CD14-positive monocyte (primary cell): Measurements from ENCODE around the gene TSPAN18. TPM values are rescaled to one million over a fixed set of nuclear protein-coding genes. Genes with fewer than 3 reads are reported as not detected.

ENCODE experiments used
- DNase-seq, 3 donors: peaks; one replicate each; pipeline ENCODE4 v3.0.0-alpha.2; 2011 to 2022
- H2AFZ ChIP-seq: 2 replicates; pipeline ENCODE4 v1.6.0; 2012; ENCODE audit warnings: mild to moderate bottlenecking, low read depth, low read length, inconsistent platforms; ENCODE audit not compliant: insufficient read depth, poor library complexity, severe bottlenecking
- H3K27ac ChIP-seq, 2 donors: 1 replicate in 1 of 2; 2 replicates in 1 of 2; pipeline ENCODE4 v1.5.1; 2012 to 2013; ENCODE audit warnings: low read length in 2 of 2, control low read depth in 1 of 2, inconsistent platforms in 1 of 2, low read depth in 1 of 2, mild to moderate bottlenecking in 1 of 2
- H3K27me3 ChIP-seq, 2 donors: one replicate each; pipeline versions ENCODE4 v1.6.0 to v1.6.1; 2011 to 2013; ENCODE audit warnings: low read length in 2 of 2; ENCODE audit not compliant: control insufficient read depth in 2 of 2, insufficient read depth in 2 of 2
- H3K36me3 ChIP-seq, 2 donors: replicated peaks in 1 of 2; 1 replicate in 1 of 2; 2 replicates in 1 of 2; pipeline versions ENCODE4 v1.5.1 to v1.6.1; 2012 to 2013; ENCODE audit warnings: low read length in 2 of 2, control low read depth in 1 of 2, inconsistent platforms in 1 of 2, mild to moderate bottlenecking in 1 of 2; ENCODE audit not compliant: insufficient read depth in 2 of 2, control insufficient read depth in 1 of 2
- H3K4me1 ChIP-seq, 2 donors: 1 replicate in 1 of 2; 2 replicates in 1 of 2; pipeline versions ENCODE4 v1.5.1 to v1.6.1; 2012 to 2013; ENCODE audit warnings: low read length in 2 of 2, control low read depth in 1 of 2, inconsistent platforms in 1 of 2, mild to moderate bottlenecking in 1 of 2, moderate library complexity in 1 of 2; ENCODE audit not compliant: insufficient read depth in 2 of 2, control insufficient read depth in 1 of 2
- H3K4me2 ChIP-seq: replicated peaks from 2 replicates; pipeline ENCODE3; 2012; ENCODE audit warnings: low read length, moderate library complexity, mild to moderate bottlenecking; ENCODE audit not compliant: poor library complexity, severe bottlenecking; ENCODE audit errors: extremely low read depth
- H3K4me3 ChIP-seq, 3 experiments: fragments of 200-600 bp in 1 of 3; sonication (generic) in 1 of 3; replicated peaks in 1 of 3; 1 replicate in 2 of 3; 2 replicates in 1 of 3; pipeline ENCODE4 v1.5.1; 2011 to 2013; ENCODE audit warnings: low read length in 3 of 3, mild to moderate bottlenecking in 3 of 3, control low read depth in 2 of 3, low read depth in 2 of 3, inconsistent platforms in 1 of 3, moderate library complexity in 1 of 3
- H3K79me2 ChIP-seq: 2 replicates; pipeline ENCODE4 v1.6.0; 2012; ENCODE audit warnings: mild to moderate bottlenecking, control low read depth, inconsistent platforms, low read length, moderate library complexity; ENCODE audit not compliant: insufficient read depth
- H3K9ac ChIP-seq: 2 replicates; pipeline ENCODE4 v1.6.0; 2017; ENCODE audit warnings: low read length, mild to moderate bottlenecking; ENCODE audit not compliant: insufficient read depth, poor library complexity, severe bottlenecking
- H3K9me3 ChIP-seq, 2 donors: replicated peaks in 1 of 2; 1 replicate in 1 of 2; 2 replicates in 1 of 2; pipeline versions ENCODE4 v1.5.1 to v1.6.1; 2012 to 2013; ENCODE audit warnings: low read length in 2 of 2, control low read depth in 1 of 2; ENCODE audit not compliant: control insufficient read depth in 1 of 2, insufficient read depth in 1 of 2
- H4K20me1 ChIP-seq: 2 replicates; pipeline ENCODE4 v1.6.0; 2012; ENCODE audit warnings: mild to moderate bottlenecking, low read length, control low read depth, moderate library complexity; ENCODE audit not compliant: insufficient read depth
- H3K27ac Mint-ChIP-seq, 7 donors: one replicate each; pipeline ENCODE4 v1.8.0; 2020; ENCODE audit warnings: mild to moderate bottlenecking in 7 of 7, mixed read lengths in 7 of 7, moderate library complexity in 6 of 7, inconsistent platforms in 2 of 7
- H3K27me3 Mint-ChIP-seq, 3 donors: one replicate each; pipeline ENCODE4 v1.8.0; 2021 to 2022; ENCODE audit warnings: low read depth in 3 of 3, mild to moderate bottlenecking in 3 of 3, mixed read lengths in 3 of 3, moderate library complexity in 3 of 3, inconsistent platforms in 1 of 3
- H3K36me3 Mint-ChIP-seq, 2 donors: one replicate each; pipeline ENCODE4 v1.8.0; 2020; ENCODE audit warnings: mixed read lengths in 2 of 2, inconsistent platforms in 1 of 2, mild to moderate bottlenecking in 1 of 2
- H3K4me1 Mint-ChIP-seq: one replicate; pipeline ENCODE4 v1.8.0; 2020; ENCODE audit warnings: mild to moderate bottlenecking, mixed read lengths
- H3K4me3 Mint-ChIP-seq, 2 donors: one replicate each; pipeline ENCODE4 v1.8.0; 2020; ENCODE audit warnings: mild to moderate bottlenecking in 2 of 2, mixed read lengths in 2 of 2, moderate library complexity in 1 of 2
- H3K9me3 Mint-ChIP-seq, 7 donors: one replicate each; pipeline ENCODE4 v1.8.0; 2020 to 2022; ENCODE audit warnings: mixed read lengths in 7 of 7, mild to moderate bottlenecking in 6 of 7, moderate library complexity in 6 of 7, inconsistent platforms in 2 of 7
- CTCF ChIP-seq: fragments of 200-600 bp; IDR thresholded peaks from one replicate; pipeline ENCODE4 v1.8.0; 2022; ENCODE audit warnings: antibody characterized with exemption, mild to moderate bottlenecking
- WGBS: methylation state at CpG from one replicate; pipeline ENCODE4 v1.1.5; 2013; ENCODE audit warnings: missing lambda C conversion rate; ENCODE audit not compliant: insufficient coverage; 5-methylcytosine and 5-hydroxymethylcytosine counted together
- intact Hi-C, 2 donors: fragments of 100-400 bp; cut with micrococcal nuclease; formaldehyde crosslinking; loops; one replicate each; pipeline versions ENCODE4 v1.15.0 to v1.15.1; 2023
- polyA plus RNA-seq, 3 donors: library from polyadenylated mRNA; depleted of rRNA in 1 of 3; unstranded in 2 of 3; stranded (reverse) in 1 of 3; fragments of 300-500 nt in 2 of 3; fragments of >200 nt in 1 of 3; fragmentation: Illumina TruSeq in 2 of 3; gene quantifications; 1 replicate in 2 of 3; 2 replicates in 1 of 3; pipeline ENCODE4 v1.2.3, GENCODE V29; 2012 to 2021

The TSPAN18 gene
- polyA plus RNA-seq, 3 donors: not detected

DNA sequence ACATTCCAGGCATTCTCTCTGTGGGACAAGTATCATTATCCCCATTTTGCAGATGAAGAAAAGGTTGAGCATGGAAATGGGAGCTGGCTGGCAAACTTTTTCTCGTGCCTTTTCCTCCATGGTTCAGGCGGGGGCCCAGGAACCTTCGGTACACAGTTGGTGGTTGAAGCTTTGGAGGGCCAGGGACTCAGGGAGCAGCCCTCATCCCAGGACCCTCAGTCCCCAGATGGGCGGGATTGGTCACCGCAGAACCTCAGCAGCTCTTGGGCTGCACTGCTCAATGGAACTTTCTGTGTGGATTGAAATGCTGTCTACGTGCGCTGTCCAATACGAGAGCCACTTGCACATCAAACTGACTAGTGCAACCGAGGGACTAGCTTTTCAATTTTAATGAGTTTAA, 61.2 kb downstream of the TSPAN18 start:
- Mint-ChIP-seq H3K4me3 (no peak overlapping the region), H3K27me3 (peaks cover 16 to 31% (median 24%) of the 10 kb centered on the region in 3 donors), H3K9me3 (peaks cover 0 to 7% (median 2%) of the 10 kb centered on the region in 7 donors), H3K4me1 (peaks cover 7% of the 10 kb centered on the region), H3K36me3 (no peaks in the 10 kb centered on the region), H3K27ac (no peak overlapping the region)
- Histone ChIP-seq H3K36me3 (no peaks in the 10 kb centered on the region), H3K27me3 (peaks cover 3 to 4% of the 10 kb centered on the region in 2 donors), H3K9ac (no peak overlapping the region), H3K4me1 (no peaks in the 10 kb centered on the region), H3K27ac (no peak overlapping the region), H2AFZ (no peak overlapping the region), H3K4me2 (no peak overlapping the region), H3K79me2 (no peaks in the 10 kb centered on the region), H4K20me1 (no peaks in the 10 kb centered on the region), H3K4me3 (no peak overlapping the region), H3K9me3 (no peaks in the 10 kb centered on the region)
- intact Hi-C loops: no loop called here
- TF ChIP-seq CTCF: no peak
- DNase-seq: no peak
- 97% methylated on average over 5 of the region's 9 CpGs for WGBS

DNA sequence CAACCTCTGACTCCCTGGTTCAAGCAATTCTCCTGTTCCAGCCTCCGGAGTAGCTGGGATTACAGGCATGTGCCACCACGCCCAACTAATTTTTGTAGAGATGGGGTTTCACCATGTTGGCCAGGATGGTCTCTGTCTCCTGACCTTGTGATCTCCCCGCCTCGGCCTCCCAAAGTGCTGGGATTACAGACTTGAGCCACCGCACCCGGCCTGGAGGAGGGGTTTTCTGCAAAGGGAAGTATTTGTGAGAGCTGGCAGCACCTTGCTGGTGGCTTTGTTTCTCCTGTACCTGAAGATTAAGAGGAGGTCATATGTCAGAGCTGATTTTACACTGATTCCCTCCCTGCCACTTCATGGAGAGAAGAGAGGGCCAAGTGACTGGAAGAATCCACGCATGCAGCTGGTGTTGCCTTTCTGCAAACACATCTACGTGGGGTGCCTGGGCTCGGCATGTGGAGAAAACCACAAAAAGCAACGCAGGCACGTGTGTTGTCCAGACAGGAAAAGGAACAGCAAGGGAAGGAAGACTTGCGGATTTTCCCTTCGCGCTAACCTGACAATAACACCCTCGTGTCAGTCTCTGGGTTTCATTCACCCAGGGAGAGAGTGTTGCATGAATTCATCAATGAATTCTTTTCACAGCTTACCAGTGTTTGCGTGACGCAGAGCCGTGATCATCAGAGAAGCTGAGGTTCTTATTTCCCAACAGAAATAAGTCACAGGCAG, 61.9 kb downstream of the TSPAN18 start:
- TF ChIP-seq CTCF: no peak
- no peaks in the 10 kb centered on the region for H3K4me1 ChIP-seq
- H3K27ac Mint-ChIP-seq: no peak overlapping the region
- no peak overlapping the region for H2AFZ ChIP-seq
- peaks cover 0 to 6% (median 0%) of the 10 kb centered on the region in 7 donors for H3K9me3 Mint-ChIP-seq
- H3K9me3 ChIP-seq: no peaks in the 10 kb centered on the region
- H3K27me3 ChIP-seq: peaks cover 3 to 4% of the 10 kb centered on the region in 2 donors
- H3K36me3 Mint-ChIP-seq: no peaks in the 10 kb centered on the region
- H3K4me2 ChIP-seq: no peak overlapping the region
- intact Hi-C loops: no loop called here
- no peak overlapping the region for H3K4me3 ChIP-seq
- H3K79me2 ChIP-seq: no peaks in the 10 kb centered on the region
- 41% methylated on average over 10 of the region's 18 CpGs for WGBS
- H3K27me3 Mint-ChIP-seq: peaks cover 16 to 31% (median 22%) of the 10 kb centered on the region in 3 donors
- no peak for DNase-seq
- H3K9ac ChIP-seq: no peak overlapping the region
- no peak overlapping the region for H3K27ac ChIP-seq
- peaks cover 7% of the 10 kb centered on the region for H3K4me1 Mint-ChIP-seq
- H4K20me1 ChIP-seq: no peaks in the 10 kb centered on the region
- H3K36me3 ChIP-seq: no peaks in the 10 kb centered on the region
- H3K4me3 Mint-ChIP-seq: no peak overlapping the region
